ENCODE measurements around the gene CDRT4. TPM values are rescaled to one million over a fixed set of nuclear protein-coding genes. Genes with fewer than 3 reads are reported as not detected.

CDRT4 gene
- polyA plus RNA-seq, 1 of the 3 experiments (the other 2 are of a cell fraction): 4.6 TPM

GRCh38 chr17:15436473-15437302 lies 30.7 kb downstream of the CDRT4 start:
- TF ChIP-seq PBX3 (IDR thresholded peaks at IDR 0.05) (no peak), CHD2 (IDR thresholded peaks at IDR 0.05; ENCODE audit: low read length, partially characterized antibody) (no peak), IRF3 (IDR thresholded peaks at IDR 0.05; ENCODE audit: low read depth, low read length) (no peak), NFIC (IDR thresholded peaks at IDR 0.05; ENCODE audit: borderline replicate concordance) (peak; percentile 23; the same call in 1 of the 2 replicates), TEAD4 (IDR thresholded peaks at IDR 0.05; ENCODE audit: borderline replicate concordance, insufficient read depth) (no peak), GABPA (IDR thresholded peaks at IDR 0.05; ENCODE audit: low read depth) (peak; percentile 68), ELF1 (IDR thresholded peaks at IDR 0.05) (peak; percentile 83), TAF1 (IDR thresholded peaks at IDR 0.05; ENCODE audit: borderline replicate concordance, low read depth, low read length) (no peak), YY1 (IDR thresholded peaks at IDR 0.05; ENCODE audit: low read depth) (no peak), EP300 (IDR thresholded peaks at IDR 0.05; ENCODE audit: borderline replicate concordance in 1 of 2, low read depth in 1 of 2, low read length in 1 of 2) (no peak), NRF1 (IDR thresholded peaks at IDR 0.05; ENCODE audit: low read depth, low read length) (no peak), FOSL2 (IDR thresholded peaks at IDR 0.05; ENCODE audit: borderline replicate concordance, low read depth) (no peak), SIN3A (IDR thresholded peaks at IDR 0.05; ENCODE audit: borderline replicate concordance, low read depth, low read length) (no peak), GATA2 (CRISPR knock-in tag; IDR thresholded peaks at IDR 0.05) (no peak), POLR2AphosphoS5 (IDR thresholded peaks at IDR 0.05; ENCODE audit: low read depth, low read length) (no peak), TCF12 (IDR thresholded peaks at IDR 0.05) (no peak), MEF2A (IDR thresholded peaks at IDR 0.05; ENCODE audit: borderline replicate concordance, low read depth) (no peak), MXI1 (IDR thresholded peaks at IDR 0.05; ENCODE audit: low read depth, low read length) (no peak), RXRA (IDR thresholded peaks at IDR 0.05; ENCODE audit: borderline replicate concordance, low read depth) (no peak), RCOR1 (IDR thresholded peaks at IDR 0.05; ENCODE audit: low read length) (no peak)
- TF ChIP-seq, protein P1, sequence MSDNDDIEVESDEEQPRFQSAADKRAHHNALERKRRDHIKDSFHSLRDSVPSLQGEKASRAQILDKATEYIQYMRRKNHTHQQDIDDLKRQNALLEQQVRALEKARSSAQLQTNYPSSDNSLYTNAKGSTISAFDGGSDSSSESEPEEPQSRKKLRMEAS (IDR thresholded peaks at IDR 0.05; ENCODE audit: low read depth): no peak
- TF ChIP-seq, protein P2, sequence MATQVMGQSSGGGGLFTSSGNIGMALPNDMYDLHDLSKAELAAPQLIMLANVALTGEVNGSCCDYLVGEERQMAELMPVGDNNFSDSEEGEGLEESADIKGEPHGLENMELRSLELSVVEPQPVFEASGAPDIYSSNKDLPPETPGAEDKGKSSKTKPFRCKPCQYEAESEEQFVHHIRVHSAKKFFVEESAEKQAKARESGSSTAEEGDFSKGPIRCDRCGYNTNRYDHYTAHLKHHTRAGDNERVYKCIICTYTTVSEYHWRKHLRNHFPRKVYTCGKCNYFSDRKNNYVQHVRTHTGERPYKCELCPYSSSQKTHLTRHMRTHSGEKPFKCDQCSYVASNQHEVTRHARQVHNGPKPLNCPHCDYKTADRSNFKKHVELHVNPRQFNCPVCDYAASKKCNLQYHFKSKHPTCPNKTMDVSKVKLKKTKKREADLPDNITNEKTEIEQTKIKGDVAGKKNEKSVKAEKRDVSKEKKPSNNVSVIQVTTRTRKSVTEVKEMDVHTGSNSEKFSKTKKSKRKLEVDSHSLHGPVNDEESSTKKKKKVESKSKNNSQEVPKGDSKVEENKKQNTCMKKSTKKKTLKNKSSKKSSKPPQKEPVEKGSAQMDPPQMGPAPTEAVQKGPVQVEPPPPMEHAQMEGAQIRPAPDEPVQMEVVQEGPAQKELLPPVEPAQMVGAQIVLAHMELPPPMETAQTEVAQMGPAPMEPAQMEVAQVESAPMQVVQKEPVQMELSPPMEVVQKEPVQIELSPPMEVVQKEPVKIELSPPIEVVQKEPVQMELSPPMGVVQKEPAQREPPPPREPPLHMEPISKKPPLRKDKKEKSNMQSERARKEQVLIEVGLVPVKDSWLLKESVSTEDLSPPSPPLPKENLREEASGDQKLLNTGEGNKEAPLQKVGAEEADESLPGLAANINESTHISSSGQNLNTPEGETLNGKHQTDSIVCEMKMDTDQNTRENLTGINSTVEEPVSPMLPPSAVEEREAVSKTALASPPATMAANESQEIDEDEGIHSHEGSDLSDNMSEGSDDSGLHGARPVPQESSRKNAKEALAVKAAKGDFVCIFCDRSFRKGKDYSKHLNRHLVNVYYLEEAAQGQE (IDR thresholded peaks at IDR 0.05; ENCODE audit: low read depth, low read length): no peak
- TF ChIP-seq, protein P3, sequence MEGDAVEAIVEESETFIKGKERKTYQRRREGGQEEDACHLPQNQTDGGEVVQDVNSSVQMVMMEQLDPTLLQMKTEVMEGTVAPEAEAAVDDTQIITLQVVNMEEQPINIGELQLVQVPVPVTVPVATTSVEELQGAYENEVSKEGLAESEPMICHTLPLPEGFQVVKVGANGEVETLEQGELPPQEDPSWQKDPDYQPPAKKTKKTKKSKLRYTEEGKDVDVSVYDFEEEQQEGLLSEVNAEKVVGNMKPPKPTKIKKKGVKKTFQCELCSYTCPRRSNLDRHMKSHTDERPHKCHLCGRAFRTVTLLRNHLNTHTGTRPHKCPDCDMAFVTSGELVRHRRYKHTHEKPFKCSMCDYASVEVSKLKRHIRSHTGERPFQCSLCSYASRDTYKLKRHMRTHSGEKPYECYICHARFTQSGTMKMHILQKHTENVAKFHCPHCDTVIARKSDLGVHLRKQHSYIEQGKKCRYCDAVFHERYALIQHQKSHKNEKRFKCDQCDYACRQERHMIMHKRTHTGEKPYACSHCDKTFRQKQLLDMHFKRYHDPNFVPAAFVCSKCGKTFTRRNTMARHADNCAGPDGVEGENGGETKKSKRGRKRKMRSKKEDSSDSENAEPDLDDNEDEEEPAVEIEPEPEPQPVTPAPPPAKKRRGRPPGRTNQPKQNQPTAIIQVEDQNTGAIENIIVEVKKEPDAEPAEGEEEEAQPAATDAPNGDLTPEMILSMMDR (IDR thresholded peaks at IDR 0.05): peak; percentile 37
- TF ChIP-seq, protein P4, sequence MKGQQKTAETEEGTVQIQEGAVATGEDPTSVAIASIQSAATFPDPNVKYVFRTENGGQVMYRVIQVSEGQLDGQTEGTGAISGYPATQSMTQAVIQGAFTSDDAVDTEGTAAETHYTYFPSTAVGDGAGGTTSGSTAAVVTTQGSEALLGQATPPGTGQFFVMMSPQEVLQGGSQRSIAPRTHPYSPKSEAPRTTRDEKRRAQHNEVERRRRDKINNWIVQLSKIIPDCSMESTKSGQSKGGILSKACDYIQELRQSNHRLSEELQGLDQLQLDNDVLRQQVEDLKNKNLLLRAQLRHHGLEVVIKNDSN (IDR thresholded peaks at IDR 0.05; ENCODE audit: borderline replicate concordance, low read depth): no peak
- no peak for DNase-seq

More at GRCh38 chr17:15436473-15437302, 30.7 kb downstream of the CDRT4 start:
- Histone ChIP-seq H3K79me2 (ENCODE audit: insufficient read depth) (no peaks in the 10 kb centered on the region), H2AFZ (ENCODE audit: low read depth) (no peak overlapping the region), H3K9ac (no peak overlapping the region), H3F3A (replicated peaks; ENCODE audit: insufficient read depth) (no peaks in the 10 kb centered on the region), H3K9me2 (no peaks in the 10 kb centered on the region), H3K4me1 (ENCODE audit: control insufficient read depth in 1 of 2, insufficient read depth in 2 of 2, low read depth in 1 of 2, low read length in 1 of 2) (peaks cover 0 to 8% of the 10 kb centered on the region in 2 experiments; a peak in 1 of 4 replicates), H3K27me3 (ENCODE audit: insufficient read depth) (no peaks in the 10 kb centered on the region), H3K36me3 (replicated peaks in 1 of 2; ENCODE audit: control insufficient read depth in 1 of 2, insufficient read depth in 2 of 2, low read length in 1 of 2) (peaks cover 0 to 6% of the 10 kb centered on the region in 2 experiments), H3K4me2 (no peak overlapping the region), H3K4me3 (ENCODE audit: low read depth in 2 of 2, low read length in 1 of 2) (no peak overlapping the region), H3K27ac (ENCODE audit: low read depth in 2 of 2, low read length in 1 of 2) (no peak overlapping the region), H3K9me3 (no peaks in the 10 kb centered on the region), H4K20me1 (ENCODE audit: insufficient read depth) (no peaks in the 10 kb centered on the region)
- WGBS (ENCODE audit: low lambda C conversion rate): 83% methylated on average over 2 of the region's 3 CpGs
- ChIA-PET POLR2A (no interaction called here), CTCF (interaction anchor here (1.0 to 2.1 kb wide), 9 partner anchors 9 to 175 kb away, joined by 3 to 14 read pairs (median 4); no protein-coding TSS in a partner anchor)

All from SK-N-SH (cell line).